Effector memory CD4-positive, alpha-beta T cell (primary cell): Measurements from ENCODE around the gene AHNAK.

Experiments used
- DNase-seq, 3 donors: peaks; one replicate each; pipeline ENCODE4 v3.0.0-alpha.2; 2020
- H3K27ac ChIP-seq: 2 replicates; pipeline ENCODE4 v1.7.0; 2013; ENCODE audit warnings: mild to moderate bottlenecking, low read length, moderate library complexity; ENCODE audit not compliant: insufficient read depth, poor library complexity, severe bottlenecking
- H3K27me3 ChIP-seq: replicated peaks from 2 replicates; pipeline ENCODE4 v1.7.0; 2013; ENCODE audit warnings: mild to moderate bottlenecking, low read length; ENCODE audit not compliant: insufficient read depth, control insufficient read depth, poor library complexity, severe bottlenecking
- H3K36me3 ChIP-seq: 2 replicates; pipeline ENCODE4 v1.7.0; 2013; ENCODE audit warnings: mild to moderate bottlenecking, low read length, moderate library complexity; ENCODE audit not compliant: control insufficient read depth, insufficient read depth
- H3K4me1 ChIP-seq: 2 replicates; pipeline ENCODE4 v1.7.0; 2013; ENCODE audit warnings: low read length, mild to moderate bottlenecking; ENCODE audit not compliant: control insufficient read depth, insufficient read depth, poor library complexity, severe bottlenecking
- H3K4me3 ChIP-seq: 2 replicates; pipeline ENCODE4 v1.7.0; 2013; ENCODE audit warnings: low read length, low read depth, mild to moderate bottlenecking; ENCODE audit not compliant: insufficient read depth, poor library complexity, severe bottlenecking
- H3K9me3 ChIP-seq: 2 replicates; pipeline ENCODE4 v1.7.0; 2013; ENCODE audit warnings: mild to moderate bottlenecking, low read length, moderate library complexity; ENCODE audit not compliant: control insufficient read depth

The AHNAK gene

GRCh38 chr11:62446091-62446490 is 100.5 kb downstream of the AHNAK start:
- Histone ChIP-seq H3K36me3 (no peaks in the 10 kb centered on the region), H3K4me1 (peaks cover 3% of the 10 kb centered on the region), H3K4me3 (no peak overlapping the region), H3K27me3 (no peaks in the 10 kb centered on the region), H3K27ac (no peak overlapping the region), H3K9me3 (no peaks in the 10 kb centered on the region)
- no peak for DNase-seq

DNA sequence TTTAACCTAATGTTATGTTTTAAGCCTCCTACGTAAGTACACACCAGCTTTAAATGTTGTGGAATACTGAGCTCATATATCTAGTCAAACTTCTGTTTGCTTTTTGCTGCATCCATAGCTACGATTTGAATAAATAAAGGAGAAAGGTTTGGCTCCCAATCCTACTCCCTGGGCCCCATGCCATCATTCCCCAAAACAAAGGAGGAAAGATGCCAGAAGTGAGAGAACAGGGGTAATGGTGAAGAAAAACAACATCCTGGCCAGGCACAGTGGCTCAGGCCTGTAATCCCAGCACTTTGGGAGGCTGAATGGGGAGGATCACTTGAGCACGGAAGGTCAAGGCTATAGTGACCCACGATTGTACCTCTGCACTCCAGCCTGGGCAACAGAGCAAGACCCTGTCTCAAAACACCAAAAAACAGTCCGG is 101.3 kb downstream of the AHNAK start:
- Histone ChIP-seq H3K36me3 (no peaks in the 10 kb centered on the region), H3K9me3 (no peaks in the 10 kb centered on the region), H3K4me3 (no peak overlapping the region), H3K27me3 (no peaks in the 10 kb centered on the region), H3K4me1 (peaks cover 3% of the 10 kb centered on the region), H3K27ac (no peak overlapping the region)
- DNase-seq = no peak

GRCh38 chr11:62444835-62445234 is 101.8 kb downstream of the AHNAK start:
- H3K36me3 ChIP-seq = no peaks in the 10 kb centered on the region
- no peak overlapping the region for H3K27ac ChIP-seq
- no peak for DNase-seq
- peaks cover 3% of the 10 kb centered on the region for H3K4me1 ChIP-seq
- no peaks in the 10 kb centered on the region for H3K27me3 ChIP-seq
- no peaks in the 10 kb centered on the region for H3K9me3 ChIP-seq
- H3K4me3 ChIP-seq = peak overlapping the region; percentile 39

- Histone ChIP-seq H3K4me1 (peaks cover 3% of the 10 kb centered on the region), H3K9me3 (no peaks in the 10 kb centered on the region), H3K27me3 (no peaks in the 10 kb centered on the region), H3K4me3 (peak overlapping the region; percentile 39), H3K27ac (no peak overlapping the region), H3K36me3 (no peaks in the 10 kb centered on the region)
- no peak for DNase-seq
These were observed 102.3 kb downstream of the AHNAK start for GRCh38 chr11:62444236-62444833.

GRCh38 chr11:62443390-62444235 is 103.0 kb downstream of the AHNAK start:
- Histone ChIP-seq H3K4me3 (no peak overlapping the region), H3K9me3 (no peaks in the 10 kb centered on the region)

DNA sequence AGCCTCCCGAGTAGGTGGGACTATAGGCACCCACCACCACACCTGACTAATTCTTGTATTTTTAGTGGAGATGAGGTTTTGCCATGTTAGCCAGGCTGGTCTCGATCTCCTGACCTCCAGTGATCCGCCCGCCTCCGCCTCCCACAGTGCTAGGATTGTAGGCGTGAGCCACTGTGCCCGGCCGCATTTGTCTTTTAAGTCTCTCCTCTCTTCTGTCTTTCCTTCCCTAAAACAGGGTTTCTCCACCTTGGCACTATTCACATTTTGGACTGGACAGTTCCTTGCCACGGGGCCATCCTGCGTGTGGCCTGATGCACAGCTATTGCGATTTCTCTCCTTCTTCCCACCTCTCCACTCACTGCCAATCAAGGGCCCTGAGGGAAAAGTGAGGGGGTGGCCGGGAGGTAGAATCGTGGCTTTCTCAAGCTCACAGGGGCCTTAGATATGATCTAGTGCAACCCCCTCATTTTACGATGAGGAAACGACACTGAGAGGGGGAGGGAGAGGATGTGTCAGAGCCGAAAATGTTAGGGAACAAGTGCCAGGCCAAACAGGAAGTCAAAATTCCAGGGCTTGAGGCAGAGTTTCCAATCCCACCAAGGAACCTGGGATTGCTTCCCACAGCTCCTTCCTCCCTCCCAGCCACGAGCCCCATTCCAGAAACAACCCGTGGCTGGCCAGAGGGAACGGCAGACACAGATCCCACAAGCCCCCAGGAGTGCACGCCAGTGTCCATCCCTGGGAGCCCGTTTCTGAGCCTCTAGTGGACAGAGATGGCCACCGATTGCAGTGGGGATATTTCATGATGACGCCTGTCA is 106.6 kb downstream of the AHNAK start:
- H3K4me3 ChIP-seq = no peak overlapping the region
- no peak overlapping the region for H3K27ac ChIP-seq
- H3K36me3 ChIP-seq = no peaks in the 10 kb centered on the region
- DNase-seq = no peak
- no peaks in the 10 kb centered on the region for H3K27me3 ChIP-seq
- no peaks in the 10 kb centered on the region for H3K9me3 ChIP-seq
- peaks cover 3% of the 10 kb centered on the region for H3K4me1 ChIP-seq

More at GRCh38 chr11:62443390-62444235, 103.0 kb downstream of the AHNAK start:
- Histone ChIP-seq H3K27me3 (no peaks in the 10 kb centered on the region), H3K4me1 (peaks cover 3% of the 10 kb centered on the region), H3K36me3 (no peaks in the 10 kb centered on the region), H3K27ac (no peak overlapping the region)
- DNase-seq = no peak

GRCh38 chr11:62438641-62439040 is 108.0 kb downstream of the AHNAK start:
- Histone ChIP-seq H3K36me3 (no peaks in the 10 kb centered on the region), H3K4me3 (no peak overlapping the region), H3K9me3 (no peaks in the 10 kb centered on the region), H3K4me1 (no peaks in the 10 kb centered on the region), H3K27me3 (no peaks in the 10 kb centered on the region), H3K27ac (no peak overlapping the region)
- DNase-seq = no peak

DNA sequence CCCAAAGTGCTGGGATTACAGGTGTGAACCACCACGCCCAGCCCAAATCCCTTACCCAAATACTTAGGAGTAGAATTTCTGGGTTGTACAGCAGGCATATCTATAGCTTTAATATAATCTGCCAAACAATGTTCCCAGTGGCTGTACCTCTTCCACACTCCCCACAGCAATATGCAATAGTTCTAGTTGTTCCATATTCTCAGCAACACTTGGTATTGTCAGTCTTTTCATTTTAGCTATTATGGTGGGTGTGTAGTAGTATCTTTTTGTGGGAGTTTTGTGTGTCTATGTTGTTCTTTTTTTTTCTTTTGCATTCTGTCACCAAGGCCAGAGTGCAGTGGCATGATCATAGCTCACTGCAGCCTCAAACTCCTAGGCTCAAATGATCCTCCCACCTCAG is 109.0 kb downstream of the AHNAK start:
- DNase-seq = no peak
- Histone ChIP-seq H3K4me3 (no peak overlapping the region), H3K27ac (no peak overlapping the region), H3K27me3 (no peaks in the 10 kb centered on the region), H3K9me3 (no peaks in the 10 kb centered on the region), H3K4me1 (no peaks in the 10 kb centered on the region), H3K36me3 (no peaks in the 10 kb centered on the region)

- H3K4me3 ChIP-seq = no peak overlapping the region
- no peak for DNase-seq
- H3K27ac ChIP-seq = no peak overlapping the region
- H3K27me3 ChIP-seq = no peaks in the 10 kb centered on the region
- H3K36me3 ChIP-seq = no peaks in the 10 kb centered on the region
- no peaks in the 10 kb centered on the region for H3K9me3 ChIP-seq
- H3K4me1 ChIP-seq = no peaks in the 10 kb centered on the region
These were observed 110.6 kb downstream of the AHNAK start for GRCh38 chr11:62435846-62436660.
